HG02571 (cell line): ENCODE data around the gene MAGEA3.
"Not testable (repeated sequence)": the region's sequence is repeated elsewhere in the genome, so short reads cannot be mapped to it uniquely, and the experiment has no call there.

Experiments
- ATAC-seq: cut with Tn5 transposase; IDR thresholded peaks from one replicate; pipeline ENCODE4 v1.9.1; 2021; ENCODE audit warnings: mild to moderate bottlenecking, moderate library complexity; ENCODE audit not compliant: unreplicated experiment

MAGEA3 gene

GRCh38 chrX:152735860-152736511, 37.4 kb downstream of the MAGEA3 start:
- no peak for ATAC-seq

GRCh38 chrX:152736528-152736927, 37.9 kb downstream of the MAGEA3 start:
- ATAC-seq = not testable (repeated sequence)

GRCh38 chrX:152738560-152738959, 40.0 kb downstream of the MAGEA3 start:
- ATAC-seq = no peak
